ENCODE measurements around the gene DLEC1. TPM values are rescaled to one million over a fixed set of nuclear protein-coding genes. Genes with fewer than 3 reads are reported as not detected.

Gene DLEC1
- total and polyA plus RNA-seq, 2 of the 4 experiments (the other 2 are of a cell fraction): 0.03 TPM; not detected in 1

- no peak overlapping the region for H2BK20ac ChIP-seq (ENCODE audit: low read depth, low read length)
- CTCF ChIA-PET: no interaction called here
- H3K27ac ChIP-seq (ENCODE audit: insufficient read depth, low read length): no peak overlapping the region
- DNase-seq (no peak), ATAC-seq (ENCODE audit: low read depth) (no peak)
- H3K9me1 ChIP-seq (ENCODE audit: insufficient read depth, low read length): no peaks in the 10 kb centered on the region
- no TSS peak for BruUV-seq (replicated peaks)
- no peak overlapping the region for H2BK5ac ChIP-seq (ENCODE audit: low read depth, low read length, poor library complexity, severe bottlenecking)
- H3K18ac ChIP-seq (ENCODE audit: low read depth, low read length): no peak overlapping the region
- no peaks in the 10 kb centered on the region for H3K9me3 ChIP-seq (ENCODE audit: control insufficient read depth, insufficient read depth, low read length)
- in situ Hi-C loops (cut with MboI; ENCODE audit: low sequenced_read_pairs) (no loop called here), dilution Hi-C loops (cut with HindIII; ENCODE audit: low sequenced_read_pairs, unreplicated experiment) (no loop called here), intact Hi-C loops (cut with micrococcal nuclease) (no loop called here)
- no peaks in the 10 kb centered on the region for H3K79me1 ChIP-seq (ENCODE audit: low read depth in 1 of 2, low read length in 2 of 2)
- H3K36me3 ChIP-seq (ENCODE audit: control insufficient read depth, insufficient read depth, low read length): no peaks in the 10 kb centered on the region
- no peak overlapping the region for H3K56ac ChIP-seq (ENCODE audit: extremely low read depth, insufficient read depth, low read length)
- WGBS, 2 experiments (ENCODE audit: extremely low coverage in 2 of 2, insufficient read length in 1 of 2): 71% methylated on average over 4 of the region's 7 CpGs; no CpG with 5 or more reads in 1 of the 2 experiments
- TF ChIP-seq USF2 (IDR thresholded peaks at IDR 0.05; ENCODE audit: low read depth, low read length) (no peak), MAZ (IDR thresholded peaks at IDR 0.05; ENCODE audit: borderline replicate concordance, low read depth, low read length) (no peak), MAFK (IDR thresholded peaks at IDR 0.05; ENCODE audit: low read depth, low read length) (no peak), CTCF (conservative IDR thresholded peaks at IDR 0.05; ENCODE audit: low read depth, low read length) (no peak), RAD21 (IDR thresholded peaks at IDR 0.05; ENCODE audit: low read length) (no peak), RCOR1 (IDR thresholded peaks at IDR 0.05; ENCODE audit: insufficient replicate concordance, low read length) (no peak)
- H3K4me2 ChIP-seq (ENCODE audit: low read depth, low read length): no peak overlapping the region
- H2AK9ac ChIP-seq (replicated peaks; ENCODE audit: low read depth, low read length, poor library complexity): no peak overlapping the region
- H2AK5ac ChIP-seq (ENCODE audit: low read depth, low read length): no peak overlapping the region
- no peak overlapping the region for H3K23ac ChIP-seq (ENCODE audit: low read depth, low read length)
- POLR2A ChIA-PET (ENCODE audit: unreplicated experiment): no interaction called here
- no peak overlapping the region for H3K14ac ChIP-seq (replicated peaks; ENCODE audit: low read depth, low read length)
- H3K4me3 ChIP-seq (ENCODE audit: insufficient read depth, low read depth, low read length): no peak overlapping the region
- H3K4ac ChIP-seq (ENCODE audit: low read depth, low read length): no peak overlapping the region
- no peak overlapping the region for H2BK15ac ChIP-seq (ENCODE audit: low read depth, low read length)
- H3K4me1 ChIP-seq (ENCODE audit: control insufficient read depth, insufficient read depth, low read length): no peaks in the 10 kb centered on the region
- H2BK120ac ChIP-seq (ENCODE audit: low read depth, low read length): no peak overlapping the region
- H2AFZ ChIP-seq (replicated peaks; ENCODE audit: low read length, poor library complexity): no peak overlapping the region
- no peaks in the 10 kb centered on the region for H4K20me1 ChIP-seq (ENCODE audit: insufficient read depth, low read length)
- peaks cover 11% of the 10 kb centered on the region for H3K27me3 ChIP-seq (ENCODE audit: control insufficient read depth, insufficient read depth, low read length)
- H4K91ac ChIP-seq (ENCODE audit: insufficient read depth, low read depth, low read length): no peak overlapping the region
- H4K5ac ChIP-seq (ENCODE audit: low read depth, low read length): no peak overlapping the region
- H4K8ac ChIP-seq (ENCODE audit: low read depth in 2 of 2, low read length in 2 of 2): no peak overlapping the region
- H3K9ac ChIP-seq (ENCODE audit: low read depth, low read length): no peak overlapping the region
Observed at GRCh38 chr3:38107911-38108648, 69.1 kb downstream of the DLEC1 start.
